Activated CD4-positive, alpha-beta T cell treated with anti-CD3 and anti-CD28 coated beads, Interleukin-2, Interleukin-6, amounts not matched to agents 100 ng/mL and 50 ng/mL, durations not matched to agents 16 hours and 8 hours (primary cell): ENCODE data around the gene PIK3CD.

Experiments used
- DNase-seq: peaks from one replicate; pipeline ENCODE4 v3.0.0-alpha.2; 2020

Gene PIK3CD

DNA sequence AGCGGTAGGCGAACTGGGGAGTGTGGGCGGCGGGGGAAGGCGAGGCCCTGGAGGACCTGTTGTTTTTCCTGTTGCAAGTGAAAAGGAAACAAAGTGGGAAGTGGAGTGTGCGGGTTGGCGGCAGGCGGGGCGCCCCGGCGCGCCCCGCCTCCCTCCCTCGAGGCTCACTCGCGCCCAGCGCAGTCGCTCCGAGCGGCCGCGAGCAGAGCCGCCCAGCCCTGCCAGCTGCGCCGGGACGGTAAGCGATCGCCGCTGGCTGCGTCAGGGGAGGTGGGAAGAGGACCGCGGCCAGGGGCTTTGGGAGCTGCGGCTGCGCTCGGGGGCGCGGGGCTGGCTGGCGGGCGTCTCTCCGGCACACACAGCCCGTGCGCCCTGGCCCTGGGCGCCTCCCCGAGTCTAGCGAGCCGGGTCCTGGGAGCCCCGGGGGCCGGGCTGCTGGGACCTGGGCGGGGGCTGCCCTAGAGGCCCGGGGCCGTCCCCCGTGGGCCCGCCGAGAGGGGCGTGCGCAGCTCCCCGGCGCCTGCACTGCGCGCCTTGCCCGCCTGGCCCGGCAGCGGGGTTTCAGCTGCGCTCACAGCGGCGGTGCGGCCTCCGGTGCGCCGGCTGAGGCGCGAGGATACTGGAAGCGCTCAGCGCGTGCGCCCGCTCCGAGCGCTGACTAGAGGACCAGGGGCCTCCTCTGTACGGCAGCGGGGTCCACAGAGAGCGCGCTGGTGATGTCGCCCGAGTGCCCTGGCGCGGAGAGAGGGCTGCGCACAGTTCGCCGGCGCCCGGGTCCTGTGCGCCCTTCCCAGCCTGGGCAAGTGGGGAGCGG is at the start of gene PIK3CD:
TSS of gene PIK3CD (plus strand) at position 167 of the 814 bp plus-strand sequence. CDS start 58,725 bp downstream, outside the sequence.
- DNase-seq, result peak; percentile 63

DNA sequence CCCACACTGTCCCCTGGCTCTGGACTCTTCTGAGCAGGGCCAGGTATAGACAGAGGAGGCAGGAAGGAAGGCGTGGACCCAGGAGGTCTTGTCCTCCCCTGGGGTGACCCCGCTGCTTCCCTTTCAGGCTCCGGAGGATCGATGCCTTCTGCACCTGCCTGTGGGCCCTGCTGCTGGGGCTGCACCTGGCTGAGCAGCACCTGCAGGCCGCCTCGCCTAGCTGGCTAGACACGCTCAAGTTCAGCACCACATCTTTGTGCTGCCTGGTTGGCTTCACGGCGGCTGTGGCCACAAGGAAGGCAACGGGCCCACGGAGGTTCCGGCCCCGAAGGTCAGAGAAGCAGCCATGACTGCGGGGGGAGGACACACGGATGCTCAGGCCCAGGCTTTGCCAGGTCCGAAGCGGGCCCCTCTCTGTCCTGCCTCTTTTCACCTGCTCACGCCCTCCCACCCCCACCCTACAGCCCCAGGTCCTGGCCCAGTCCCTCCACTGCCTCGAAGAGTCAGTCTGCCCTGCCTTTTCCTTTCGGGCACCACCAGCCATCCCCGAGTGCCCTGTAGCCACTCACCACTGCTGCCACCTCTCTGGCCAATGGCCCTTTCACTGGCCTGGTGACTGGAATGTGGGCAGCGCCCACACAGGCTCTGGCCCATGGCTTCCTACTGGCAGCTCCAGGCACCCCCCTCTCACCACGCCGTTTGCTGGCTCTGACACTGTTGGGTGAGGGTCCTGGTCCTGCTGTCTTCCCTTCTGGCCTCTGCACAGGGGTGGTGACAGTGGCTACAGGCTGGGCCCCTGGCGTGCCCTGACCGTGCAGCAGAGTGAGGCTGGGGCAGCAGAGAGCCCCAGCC is 49.4 kb upstream of the PIK3CD start:
- DNase-seq, result no peak

- no peak for DNase-seq
Observed at GRCh38 chr1:9602794-9603167, 48.8 kb upstream of the PIK3CD start.

GRCh38 chr1:9603307-9603706 is 48.2 kb upstream of the PIK3CD start:
- no peak for DNase-seq

GRCh38 chr1:9603766-9604753 is 47.5 kb upstream of the PIK3CD start:
- DNase-seq, result no peak

GRCh38 chr1:9604836-9605235 is 46.7 kb upstream of the PIK3CD start:
- DNase-seq, result no peak

- no peak for DNase-seq
Observed at GRCh38 chr1:9605946-9606455, 45.5 kb upstream of the PIK3CD start.

- no peak for DNase-seq
Observed at GRCh38 chr1:9606458-9606857, 45.1 kb upstream of the PIK3CD start.

GRCh38 chr1:9606948-9607347 is 44.6 kb upstream of the PIK3CD start:
- no peak for DNase-seq

DNA sequence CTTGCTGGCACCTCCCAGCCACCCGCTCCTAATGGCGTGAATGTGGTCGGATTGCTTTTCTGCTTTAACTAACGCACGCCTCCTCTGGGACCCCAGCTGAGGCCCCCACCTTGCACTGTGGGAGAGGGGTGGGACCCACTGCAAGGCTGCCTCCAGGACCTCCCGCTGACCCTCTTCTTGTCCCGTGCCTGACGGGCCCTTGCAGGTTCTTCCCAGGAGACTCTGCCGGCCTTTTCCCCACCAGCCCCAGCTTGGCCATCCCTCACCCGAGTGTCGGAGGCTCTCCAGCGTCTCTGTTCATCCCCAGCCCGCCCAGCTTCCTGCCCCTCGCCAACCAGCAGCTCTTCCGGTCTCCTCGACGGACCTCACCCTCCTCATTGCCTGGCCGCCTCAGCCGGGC is 44.2 kb upstream of the PIK3CD start:
- DNase-seq, result no peak

DNA sequence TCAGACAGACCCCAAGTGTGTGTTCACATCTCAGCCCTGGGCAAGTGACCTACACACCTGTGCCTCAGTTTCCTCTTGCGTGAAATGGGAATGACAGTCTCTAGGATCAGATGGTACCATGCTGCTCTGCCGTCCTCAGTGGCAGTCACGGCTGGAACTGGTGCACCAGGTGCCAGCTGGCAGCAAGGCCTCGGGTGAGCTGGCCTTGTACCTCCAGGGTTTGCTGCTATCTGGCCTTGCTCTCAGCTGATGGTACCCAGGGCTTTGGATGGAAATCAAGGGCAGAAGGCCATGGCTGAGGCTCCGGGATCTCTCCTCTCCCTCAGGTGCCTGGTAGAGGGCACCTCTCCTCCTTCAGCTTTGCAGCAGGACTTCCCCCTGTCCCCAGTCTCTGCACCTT is 41.5 kb upstream of the PIK3CD start:
- DNase-seq, result no peak

DNA sequence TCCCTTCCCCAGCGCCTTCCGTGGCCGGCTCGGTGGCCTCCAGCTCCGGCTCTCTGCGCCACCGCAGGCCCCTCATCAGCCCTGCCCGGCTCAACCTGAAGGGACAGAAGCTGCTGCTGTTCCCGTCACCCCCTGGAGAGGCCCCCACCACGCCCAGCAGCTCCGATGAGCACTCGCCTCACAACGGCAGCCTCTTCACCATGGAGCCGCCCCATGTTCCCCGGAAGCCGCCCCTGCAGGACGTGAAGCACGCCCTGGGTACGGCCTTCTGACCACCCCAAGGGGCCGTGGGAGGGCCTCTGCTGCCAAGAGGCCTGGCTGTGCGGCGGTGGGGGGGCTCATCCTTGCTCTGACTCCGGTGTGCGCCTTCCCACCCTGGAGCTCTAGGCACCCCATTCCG is 41.0 kb upstream of the PIK3CD start:
- DNase-seq, result no peak

DNA sequence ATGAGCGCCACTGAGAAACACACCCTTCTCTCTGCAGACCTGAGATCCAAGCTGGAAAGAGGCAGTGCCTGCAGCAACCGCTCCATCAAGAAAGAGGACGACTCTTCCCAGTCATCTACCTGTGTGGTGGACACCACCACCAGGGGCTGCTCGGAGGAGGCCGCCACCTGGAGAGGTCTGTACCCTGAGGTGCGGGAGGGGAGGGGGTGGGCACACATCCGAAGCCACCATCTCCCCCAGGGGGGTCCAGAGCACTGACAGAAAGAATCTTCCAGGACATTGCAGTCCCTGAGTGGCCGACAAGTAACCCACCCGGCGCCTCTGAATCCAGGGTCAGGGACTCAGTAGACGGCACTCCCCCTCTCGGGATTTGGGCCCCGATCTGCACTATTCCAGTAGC is 39.8 kb upstream of the PIK3CD start:
- no peak for DNase-seq

DNA sequence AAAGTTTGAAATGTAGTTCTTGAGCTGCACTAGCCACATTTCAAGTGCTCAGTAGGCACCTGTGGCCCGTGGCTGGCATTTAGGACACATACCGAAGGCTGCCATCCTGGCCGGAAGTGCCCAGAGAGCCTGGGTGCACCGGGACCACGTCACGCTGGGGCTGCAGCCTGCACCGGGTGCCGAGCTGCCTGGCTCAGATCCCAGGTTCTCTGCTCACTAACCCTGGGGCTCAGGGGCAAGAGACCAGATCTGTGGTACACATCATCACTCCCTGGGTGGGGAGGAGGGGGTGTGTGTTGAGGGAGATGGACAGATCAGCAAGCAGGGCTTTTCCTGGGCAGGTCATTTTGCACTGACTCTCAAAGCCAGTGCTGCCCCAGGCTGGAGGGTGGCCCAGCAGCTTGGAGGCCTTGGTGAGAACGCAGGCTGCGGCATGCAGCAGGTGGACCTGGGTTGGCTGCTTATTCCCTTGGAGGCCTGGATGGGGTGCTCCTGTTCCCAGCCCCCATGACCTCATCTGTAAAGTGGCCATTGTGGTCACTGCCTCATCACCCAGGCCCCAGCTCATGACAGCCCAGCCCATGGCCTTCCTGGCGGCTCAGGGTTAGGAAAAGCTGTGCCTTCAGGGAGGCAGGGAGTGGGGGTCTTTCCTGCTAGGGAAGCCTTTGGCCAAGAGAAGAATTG is 39.2 kb upstream of the PIK3CD start:
- no peak for DNase-seq

DNA sequence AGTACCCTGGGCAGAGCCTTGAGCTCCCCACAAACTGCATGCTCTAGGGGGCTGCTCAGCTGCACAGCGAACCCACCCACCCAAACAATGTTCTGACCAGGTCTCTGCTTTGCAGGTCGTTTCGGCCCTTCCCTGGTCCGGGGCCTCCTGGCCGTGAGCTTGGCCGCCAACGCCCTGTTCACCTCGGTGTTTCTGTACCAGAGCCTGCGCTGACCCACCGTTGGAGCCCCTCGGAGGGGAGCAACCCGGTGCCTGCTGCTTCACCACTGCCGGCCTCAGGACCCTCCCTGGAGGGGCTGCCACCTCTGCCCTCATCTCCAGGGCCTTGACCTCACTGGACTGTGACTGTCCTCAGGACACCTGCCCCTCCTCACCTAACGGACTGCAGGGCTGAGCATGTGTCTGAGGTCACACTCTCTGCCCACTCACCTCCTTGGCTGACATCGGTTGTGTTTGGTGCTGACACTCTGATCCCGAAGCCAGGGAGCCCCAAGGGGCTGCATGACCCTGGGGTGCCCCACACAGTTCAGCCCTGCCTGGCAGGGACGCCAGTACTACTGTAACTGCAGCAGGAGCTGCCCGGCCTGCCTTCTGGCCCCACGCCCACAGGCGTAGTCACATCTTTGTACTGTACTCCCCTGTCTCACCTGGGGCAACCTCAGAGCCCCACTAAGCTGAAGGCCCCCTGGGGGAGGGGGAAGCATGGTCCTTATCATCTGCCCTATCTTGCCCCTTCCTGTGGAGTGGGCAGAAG is 38.5 kb upstream of the PIK3CD start:
- no peak for DNase-seq

DNA sequence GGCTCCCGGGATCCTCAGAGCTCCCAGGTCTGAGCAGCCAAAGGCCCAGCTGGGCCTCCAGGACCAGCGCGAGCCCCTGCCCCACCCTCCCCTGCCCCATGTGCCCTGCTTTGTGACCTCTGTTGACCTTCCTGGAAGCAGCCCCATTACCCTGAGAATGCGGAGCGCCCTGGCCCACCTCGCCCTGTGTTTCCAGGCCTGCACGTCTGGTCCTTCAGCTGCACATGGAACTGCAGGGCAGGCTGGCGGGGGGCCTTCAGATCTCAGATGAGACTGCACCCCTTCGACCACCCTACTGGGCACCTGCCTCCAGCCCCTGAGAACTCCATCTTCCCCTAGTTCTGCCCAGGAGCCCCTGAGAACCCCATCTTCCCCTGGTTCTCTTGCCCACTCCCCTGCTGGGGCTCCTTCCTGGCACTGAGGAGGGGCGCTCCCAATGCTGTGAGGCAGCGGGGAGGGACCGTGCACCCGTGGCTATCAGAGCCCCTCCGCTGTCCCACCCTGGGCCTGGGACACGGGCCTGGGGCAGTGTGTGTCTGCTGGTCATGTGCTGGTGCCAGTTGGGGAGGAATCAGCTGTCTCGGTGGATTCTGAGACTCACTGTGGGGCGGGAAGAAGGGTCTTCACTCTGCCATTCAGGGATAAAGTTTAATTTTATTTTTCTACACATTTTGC is 37.8 kb upstream of the PIK3CD start:
- no peak for DNase-seq

GRCh38 chr1:9615316-9616063 is 36.0 kb upstream of the PIK3CD start:
- peak; percentile 64 for DNase-seq

DNA sequence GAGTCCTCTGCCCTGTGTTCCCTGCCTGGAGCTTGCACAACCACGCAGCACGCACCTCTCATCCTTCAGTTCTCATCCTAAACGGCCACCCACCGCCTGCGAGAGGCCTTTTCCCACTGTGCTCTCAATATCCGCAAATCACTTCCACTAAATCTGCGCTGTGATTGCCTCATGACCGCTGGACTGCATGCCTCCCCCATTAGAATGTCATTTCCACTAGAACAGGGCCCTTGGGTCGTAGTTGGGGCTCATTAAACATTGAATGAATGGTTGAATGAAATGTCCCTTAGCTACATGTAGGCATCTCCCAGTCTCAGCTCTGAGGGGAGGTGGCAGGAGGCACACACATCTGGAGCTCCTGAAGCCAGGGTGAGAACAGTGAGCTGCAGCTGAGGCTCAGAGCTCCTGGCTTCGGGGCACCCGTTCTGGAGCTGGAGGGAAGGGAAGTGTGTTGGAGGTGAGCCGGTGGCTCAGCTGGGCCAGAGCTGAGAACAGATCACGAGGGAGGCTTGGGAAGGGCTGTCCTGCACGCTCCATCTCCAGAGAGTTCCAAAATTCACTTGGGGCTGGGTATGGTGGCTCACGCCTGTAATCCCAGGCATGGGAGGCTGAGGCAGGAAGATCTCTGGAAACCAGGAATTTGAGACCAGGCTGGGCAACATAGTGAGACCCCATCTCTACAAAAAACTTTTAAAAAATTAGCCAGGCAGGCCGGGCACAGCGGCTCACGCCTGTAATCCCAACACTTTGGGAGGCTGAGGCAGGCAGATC is 32.4 kb upstream of the PIK3CD start:
- no peak for DNase-seq

GRCh38 chr1:9621032-9621431 is 30.5 kb upstream of the PIK3CD start:
- DNase-seq, result no peak
